Mucosa of descending colon (tissue), 3 donors: ENCODE measurements around the gene SLC35G3. TPM values are rescaled to one million over a fixed set of nuclear protein-coding genes. Genes with fewer than 3 reads are reported as not detected.
"Not testable (repeated sequence)": the region's sequence is repeated elsewhere in the genome, so short reads cannot be mapped to it uniquely, and the experiment has no call there.

Source experiments
- ATAC-seq: fragments of 200-7000 bp; cut with Tn5 transposase; one replicate; pipeline ENCODE4 v1.9.1; 2020; ENCODE audit warnings: mild to moderate bottlenecking, moderate library complexity
- DNase-seq, 3 donors: peaks; one replicate each; pipeline ENCODE4 v3.0.0-alpha.2; 2020
- H3K36me3 ChIP-seq: fragments of 200-600 bp; one replicate; pipeline ENCODE4 v1.8.0; 2021; ENCODE audit warnings: low read depth, mild to moderate bottlenecking
- H3K4me1 ChIP-seq: fragments of 200-600 bp; one replicate; pipeline ENCODE4 v1.8.0; 2021; ENCODE audit warnings: low read depth, mild to moderate bottlenecking
- H3K4me3 ChIP-seq: fragments of 200-600 bp; one replicate; pipeline ENCODE4 v1.8.0; 2021; ENCODE audit warnings: mild to moderate bottlenecking
- H3K9me3 ChIP-seq: fragments of 200-600 bp; one replicate; pipeline ENCODE4 v1.8.0; 2021; ENCODE audit warnings: mild to moderate bottlenecking
- intact Hi-C, 2 donors: fragments of 100-400 bp; cut with DNase I in 1 of 2; cut with micrococcal nuclease in 1 of 2; formaldehyde crosslinking; loops; one replicate each; pipeline versions ENCODE4 v1.11.0 to v1.11.1; 2022; cut with DNase I, micrococcal nuclease
- total RNA-seq, 3 donors: library from RNA; stranded (reverse); fragmentation: NEBNext Ultra II Directional in 2 of 3; extraction: Animal tissue kit (Norgen Biotek cat#: 25700) in 2 of 3; gene quantifications; one replicate each; pipeline versions ENCODE4 v1.2.1 to v1.2.4, GENCODE V29; 2021 to 2023
- TF ChIP-seq, protein P1 (sequence below): fragments of 200-600 bp; IDR thresholded peaks from one replicate; pipeline ENCODE4 v1.8.0; 2022; ENCODE audit warnings: antibody characterized with exemption, mild to moderate bottlenecking
- donor health status: DM: no; HTN: no; CAD: no; lungs with moderate emphysema.
- donor health status: DM: no; HTN: no; CAD: no.
- donor health status: DM: no; HTN: yes; CAD: no.

The SLC35G3 gene
- total RNA-seq, 3 donors from 2014 or later: not detected

DNA sequence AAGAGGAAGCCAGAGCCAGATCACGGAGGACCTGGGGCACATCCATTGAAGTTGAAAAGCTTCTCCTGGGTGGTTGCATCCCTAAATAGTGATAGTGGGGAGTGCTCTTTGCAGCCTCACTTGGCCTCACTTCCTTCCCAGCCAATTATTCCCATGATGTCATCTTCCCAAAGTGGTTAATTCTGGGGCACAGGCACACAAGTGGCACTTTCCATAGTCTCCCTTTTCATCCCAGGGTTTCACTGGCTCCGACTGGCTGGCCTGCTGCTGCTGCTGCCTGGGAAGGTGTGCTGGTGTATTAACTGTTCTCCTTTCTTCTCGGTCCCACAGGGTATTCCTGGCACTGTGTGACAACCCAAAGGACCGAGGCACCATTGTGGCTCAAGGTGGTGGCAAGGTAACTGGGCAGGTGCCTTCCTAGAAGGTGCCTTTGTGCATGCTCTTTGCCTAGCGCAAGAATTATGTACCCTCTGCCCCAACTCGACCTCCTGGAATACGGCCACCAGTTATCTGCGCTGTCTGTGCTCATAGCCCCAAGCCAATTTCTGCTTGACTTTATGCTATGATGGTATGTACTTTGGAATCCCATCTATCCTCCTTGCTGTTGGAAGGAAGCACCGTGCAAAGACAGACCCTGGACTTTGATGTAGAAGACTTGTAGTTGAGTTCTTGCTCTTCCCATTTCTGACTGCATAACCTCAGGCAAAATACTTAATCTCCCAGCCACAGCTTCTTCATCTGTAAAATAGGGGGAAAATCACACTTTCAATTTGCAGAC lies 18.4 kb downstream of the SLC35G3 start:
- intact Hi-C loops: loop anchor here in 1 of 2 donors (10.0 kb wide), 1 partner anchor 359 kb away; the partner anchor contains the start of gene SLFN12L
- Histone ChIP-seq H3K9me3 (no peaks in the 10 kb centered on the region), H3K4me3 (no peak overlapping the region), H3K36me3 (no peaks in the 10 kb centered on the region), H3K4me1 (no peaks in the 10 kb centered on the region)
- no peak for ATAC-seq
- TF ChIP-seq, protein P1, sequence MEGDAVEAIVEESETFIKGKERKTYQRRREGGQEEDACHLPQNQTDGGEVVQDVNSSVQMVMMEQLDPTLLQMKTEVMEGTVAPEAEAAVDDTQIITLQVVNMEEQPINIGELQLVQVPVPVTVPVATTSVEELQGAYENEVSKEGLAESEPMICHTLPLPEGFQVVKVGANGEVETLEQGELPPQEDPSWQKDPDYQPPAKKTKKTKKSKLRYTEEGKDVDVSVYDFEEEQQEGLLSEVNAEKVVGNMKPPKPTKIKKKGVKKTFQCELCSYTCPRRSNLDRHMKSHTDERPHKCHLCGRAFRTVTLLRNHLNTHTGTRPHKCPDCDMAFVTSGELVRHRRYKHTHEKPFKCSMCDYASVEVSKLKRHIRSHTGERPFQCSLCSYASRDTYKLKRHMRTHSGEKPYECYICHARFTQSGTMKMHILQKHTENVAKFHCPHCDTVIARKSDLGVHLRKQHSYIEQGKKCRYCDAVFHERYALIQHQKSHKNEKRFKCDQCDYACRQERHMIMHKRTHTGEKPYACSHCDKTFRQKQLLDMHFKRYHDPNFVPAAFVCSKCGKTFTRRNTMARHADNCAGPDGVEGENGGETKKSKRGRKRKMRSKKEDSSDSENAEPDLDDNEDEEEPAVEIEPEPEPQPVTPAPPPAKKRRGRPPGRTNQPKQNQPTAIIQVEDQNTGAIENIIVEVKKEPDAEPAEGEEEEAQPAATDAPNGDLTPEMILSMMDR: no peak
- no peak for DNase-seq

DNA sequence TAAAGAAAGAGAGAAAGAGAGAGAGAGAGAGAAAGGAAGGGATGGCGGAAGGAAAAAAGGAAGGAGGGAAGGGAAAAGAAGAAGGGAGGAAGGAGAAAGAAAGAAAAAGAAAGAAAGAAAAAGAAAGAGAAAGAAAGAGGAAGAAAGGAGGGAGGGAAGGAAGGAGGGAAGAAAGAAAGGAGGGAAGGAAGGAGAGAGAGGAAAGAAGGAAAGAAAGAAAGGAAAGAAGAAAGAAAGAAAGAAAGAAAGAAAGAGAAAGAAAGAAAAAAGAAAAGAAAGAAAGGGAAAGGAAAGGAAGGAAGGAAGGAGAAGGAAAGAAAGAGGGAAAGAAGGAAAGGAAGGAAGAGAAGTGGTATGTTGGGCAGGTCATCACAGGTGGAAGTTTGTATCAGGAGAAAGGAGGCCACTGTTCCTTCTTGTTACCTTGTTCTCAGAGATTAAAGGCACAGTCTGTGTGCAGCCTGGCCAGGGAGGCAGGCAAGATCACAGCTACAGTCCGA lies 19.3 kb downstream of the SLC35G3 start:
- TF ChIP-seq, protein P1: no peak
- intact Hi-C loops: loop anchor here in 1 of 2 donors (10.0 kb wide), 1 partner anchor 360 kb away; the partner anchor contains the start of gene SLFN12L
- no peaks in the 10 kb centered on the region for H3K4me1 ChIP-seq
- H3K9me3 ChIP-seq: no peaks in the 10 kb centered on the region
- H3K36me3 ChIP-seq: no peaks in the 10 kb centered on the region
- no peak overlapping the region for H3K4me3 ChIP-seq
- ATAC-seq: no peak
- DNase-seq: no peak

DNA sequence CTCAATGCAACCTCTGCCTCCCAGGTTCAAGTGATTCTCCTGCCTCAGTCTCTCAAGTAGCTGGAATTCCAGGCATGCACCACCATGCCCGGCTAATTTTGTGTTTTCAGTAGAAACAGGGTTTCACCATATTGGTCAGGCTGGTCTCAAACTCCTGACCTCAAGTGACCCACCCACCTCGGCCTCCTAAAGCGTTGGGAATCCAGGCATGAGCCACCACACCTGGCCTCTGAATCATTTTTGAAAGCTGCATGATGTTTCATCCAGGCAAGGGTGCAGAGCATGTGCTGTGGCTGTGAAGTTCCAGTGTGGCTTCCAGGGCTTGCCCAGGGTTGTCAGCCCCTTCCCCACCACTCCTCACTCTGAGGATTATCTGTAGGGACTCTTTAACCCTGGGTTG lies 21.9 kb downstream of the SLC35G3 start:
- not testable (repeated sequence) for H3K9me3 ChIP-seq, H3K36me3 ChIP-seq, ATAC-seq, H3K4me1 ChIP-seq, H3K4me3 ChIP-seq, DNase-seq
- intact Hi-C loops: loop anchor here in 1 of 2 donors (10.0 kb wide), 1 partner anchor 362 kb away; the partner anchor contains the start of gene SLFN12L

DNA sequence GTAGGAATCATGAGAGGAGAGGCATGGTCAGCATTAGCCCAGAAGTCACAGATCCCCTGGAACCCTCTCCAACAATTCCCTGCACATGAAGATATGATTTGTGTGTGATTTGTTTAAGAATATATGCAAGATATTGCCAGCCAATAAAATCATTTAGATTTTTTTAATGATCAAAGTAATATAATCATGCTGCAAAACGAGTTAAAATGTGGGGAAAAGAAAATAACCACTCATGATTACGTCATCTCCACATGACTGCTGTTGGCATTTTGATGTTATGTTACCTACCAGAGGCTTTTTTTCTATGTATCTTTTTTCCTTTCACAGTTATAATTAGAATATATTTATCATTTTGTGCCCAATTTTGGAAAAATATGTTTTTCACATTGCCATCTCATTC lies 22.4 kb downstream of the SLC35G3 start:
- TF ChIP-seq, protein P1: no peak
- no peak overlapping the region for H3K4me3 ChIP-seq
- intact Hi-C loops: loop anchor here in 1 of 2 donors (10.0 kb wide), 1 partner anchor 363 kb away; the partner anchor contains the start of gene SLFN12L
- no peaks in the 10 kb centered on the region for H3K9me3 ChIP-seq
- no peak for DNase-seq
- ATAC-seq: no peak
- no peaks in the 10 kb centered on the region for H3K4me1 ChIP-seq
- no peaks in the 10 kb centered on the region for H3K36me3 ChIP-seq

DNA sequence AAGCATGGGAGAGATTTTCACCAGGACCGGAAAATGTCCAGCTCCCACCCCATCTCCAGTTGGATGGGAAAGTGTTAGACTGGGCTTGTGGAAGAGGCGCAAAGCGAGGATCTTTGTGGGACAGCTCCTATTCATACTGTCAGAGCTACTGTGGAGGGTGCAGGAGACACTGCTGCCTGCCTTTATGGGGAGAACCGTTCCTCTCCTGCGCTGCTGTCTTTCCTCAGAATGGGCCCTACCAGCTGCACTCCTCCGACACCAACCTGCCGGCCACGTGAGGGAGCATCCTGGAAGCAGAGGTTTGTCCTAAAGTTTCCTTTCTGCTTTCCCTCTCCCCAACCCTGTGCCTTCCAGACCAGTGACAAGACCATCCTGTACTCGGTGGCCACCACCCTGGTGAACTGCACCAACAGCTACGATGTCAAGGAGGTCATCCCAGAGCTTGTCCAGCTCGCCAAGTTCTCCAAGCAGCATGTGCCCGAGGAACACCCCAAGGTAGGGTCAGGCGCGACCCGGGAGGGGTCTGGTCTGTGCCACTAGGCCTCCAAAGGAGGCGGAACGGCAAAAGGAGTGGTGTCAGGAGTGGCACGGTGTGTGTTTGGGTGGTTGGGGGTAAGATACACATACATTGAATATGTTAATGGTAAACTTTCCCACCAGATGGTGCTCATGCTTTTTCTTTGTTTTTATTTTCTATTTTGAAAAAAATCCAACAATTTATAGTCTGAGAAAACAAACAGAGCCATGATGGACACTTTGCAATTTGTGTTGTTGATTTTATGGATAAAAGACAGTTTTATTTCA lies 23.0 kb downstream of the SLC35G3 start:
- H3K36me3 ChIP-seq: no peaks in the 10 kb centered on the region
- DNase-seq (no peak), ATAC-seq (peak; percentile 34)
- H3K4me1 ChIP-seq: no peaks in the 10 kb centered on the region
- H3K9me3 ChIP-seq: no peaks in the 10 kb centered on the region
- TF ChIP-seq, protein P1: no peak
- intact Hi-C loops: loop anchor here in 1 of 2 donors (10.0 kb wide), 1 partner anchor 364 kb away; the partner anchor contains the start of gene SLFN12L
- no peak overlapping the region for H3K4me3 ChIP-seq
